GM15510 (cell line): ENCODE data around the gene CMYA5.

Source experiments
- POLR2A ChIP-seq: IDR thresholded peaks from 3 replicates; pipeline ENCODE4 v1.6.1; 2011; ENCODE audit warnings: borderline replicate concordance; ENCODE audit not compliant: insufficient read length; ENCODE audit errors: extremely low read depth

The CMYA5 gene

DNA sequence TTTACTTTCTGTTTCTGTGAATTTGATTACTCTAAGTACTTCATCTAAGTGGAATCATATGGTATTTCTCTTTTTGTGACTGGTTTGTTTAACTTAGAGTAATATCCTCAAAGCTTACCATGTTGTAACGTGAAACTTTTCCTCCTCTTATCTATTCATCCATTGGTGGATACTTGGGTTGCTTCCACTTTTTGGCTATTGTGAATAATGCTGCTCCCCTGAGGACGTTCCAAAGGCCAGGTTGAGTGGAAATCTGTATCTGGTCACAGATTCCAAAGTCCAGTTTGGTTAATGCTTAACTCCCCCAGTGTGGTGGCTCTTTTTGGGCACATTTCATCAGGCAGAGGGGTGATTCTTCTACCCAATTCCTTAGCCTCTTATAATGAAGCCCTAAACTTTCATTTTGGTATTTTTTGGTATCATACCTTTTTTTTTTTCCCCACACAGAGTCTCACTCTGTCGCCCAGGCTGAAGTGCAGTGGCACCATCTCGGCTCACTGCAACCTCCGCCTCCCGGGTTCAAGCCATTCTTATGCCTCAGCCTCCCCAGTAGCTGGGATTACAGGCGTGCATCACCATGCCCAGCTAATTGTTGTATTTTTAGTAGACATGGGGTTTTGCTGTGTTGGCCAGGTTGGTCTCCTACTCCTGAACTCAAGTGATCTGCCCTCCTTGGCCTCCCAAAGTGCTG is 65.4 kb downstream of the CMYA5 start:
- no peak for TF ChIP-seq POLR2A

DNA sequence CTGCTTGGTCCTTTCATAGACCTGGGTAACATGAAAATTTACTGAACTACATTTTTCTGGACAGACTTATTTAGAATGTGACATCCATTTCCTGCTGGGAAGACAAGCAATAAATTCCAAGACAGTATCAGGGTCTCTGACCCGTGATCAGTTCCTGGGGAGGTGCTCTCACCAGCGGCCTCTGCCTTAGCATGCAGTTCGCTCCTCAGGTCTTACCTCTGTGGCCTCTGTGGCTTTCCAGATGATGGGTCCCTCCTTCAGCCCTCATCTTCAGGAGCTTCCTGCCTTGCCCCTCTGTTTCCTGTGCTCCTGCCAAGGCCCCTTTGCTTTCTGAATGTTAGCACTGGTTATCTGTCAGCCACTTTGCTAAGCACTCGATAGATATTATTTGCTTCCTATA is 66.4 kb downstream of the CMYA5 start:
- no peak for TF ChIP-seq POLR2A

DNA sequence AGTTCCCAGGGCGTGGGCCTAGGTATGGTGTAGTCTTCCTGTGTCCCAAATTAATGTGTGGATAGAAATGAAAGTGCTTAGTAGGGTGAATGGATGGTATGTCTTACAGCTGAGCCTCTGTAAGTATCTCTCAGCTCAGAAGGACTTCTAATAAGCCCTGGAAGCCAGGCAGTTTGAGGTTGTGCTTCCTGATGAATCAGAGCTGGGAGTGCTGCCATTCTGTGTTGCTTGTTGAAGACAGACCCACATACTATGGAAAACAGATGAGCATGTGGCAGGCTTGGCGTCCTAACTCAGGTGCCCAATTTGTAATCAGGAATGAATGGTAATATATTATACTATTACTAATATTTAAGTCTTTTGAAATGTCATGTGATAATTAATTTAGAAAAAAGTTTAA is 69.8 kb downstream of the CMYA5 start:
- TF ChIP-seq POLR2A: no peak

DNA sequence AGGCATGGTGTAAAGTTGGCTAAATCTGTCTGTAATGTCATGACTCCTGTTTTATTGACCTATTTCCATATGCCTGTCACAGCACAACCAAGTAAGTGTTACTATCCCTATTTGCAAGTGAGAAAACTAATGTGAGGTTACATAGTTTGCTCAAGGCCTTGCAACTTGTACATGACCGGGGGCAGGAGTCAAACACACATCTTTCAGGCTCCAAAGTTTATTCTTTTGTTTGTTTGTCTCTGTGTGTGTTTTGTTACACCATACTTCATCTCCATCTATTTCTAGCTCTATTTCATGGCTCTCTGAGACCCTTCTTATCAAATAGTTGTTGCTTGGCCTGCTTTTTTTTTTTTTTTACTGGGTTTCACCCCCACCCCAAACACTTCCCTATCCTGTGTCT is 70.2 kb downstream of the CMYA5 start:
- no peak for TF ChIP-seq POLR2A

DNA sequence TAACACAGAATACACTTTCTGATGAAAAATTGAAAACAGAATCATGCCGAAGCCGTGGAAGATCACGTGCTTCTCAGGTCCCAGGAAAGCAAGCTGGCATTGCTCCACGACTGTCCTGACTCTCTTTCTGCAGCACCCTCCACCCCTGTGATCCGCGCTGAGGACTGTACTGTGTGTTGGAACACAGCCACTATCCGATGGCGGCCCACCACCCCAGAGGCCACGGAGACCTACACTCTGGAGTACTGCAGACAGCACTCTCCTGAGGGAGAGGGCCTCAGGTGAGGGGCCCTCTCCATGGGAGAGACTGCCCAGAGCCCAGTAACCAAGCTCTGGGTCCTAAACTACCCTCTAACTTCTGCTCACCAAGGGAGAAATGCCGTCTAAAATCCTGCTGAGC is 73.3 kb downstream of the CMYA5 start:
- TF ChIP-seq POLR2A: no peak

DNA sequence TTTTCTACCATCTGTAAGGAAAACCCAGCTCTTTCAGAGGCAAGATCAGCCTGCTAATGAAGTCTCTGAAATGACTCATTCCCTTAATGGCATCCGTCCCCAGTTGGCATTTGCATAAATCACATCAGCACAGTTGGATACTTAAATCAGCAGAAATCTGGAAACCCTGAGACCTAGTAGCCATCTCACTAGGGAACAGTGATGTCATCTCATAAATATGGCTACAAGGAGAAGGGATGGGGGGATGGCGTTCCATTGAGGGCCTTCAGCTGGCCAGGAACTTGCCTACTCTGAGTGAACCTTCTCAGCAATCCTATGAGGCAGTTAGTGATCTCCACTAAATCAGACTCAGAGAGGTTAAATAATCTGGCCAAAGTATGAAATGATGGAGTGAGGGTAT is 81.8 kb downstream of the CMYA5 start:
- TF ChIP-seq POLR2A: no peak

DNA sequence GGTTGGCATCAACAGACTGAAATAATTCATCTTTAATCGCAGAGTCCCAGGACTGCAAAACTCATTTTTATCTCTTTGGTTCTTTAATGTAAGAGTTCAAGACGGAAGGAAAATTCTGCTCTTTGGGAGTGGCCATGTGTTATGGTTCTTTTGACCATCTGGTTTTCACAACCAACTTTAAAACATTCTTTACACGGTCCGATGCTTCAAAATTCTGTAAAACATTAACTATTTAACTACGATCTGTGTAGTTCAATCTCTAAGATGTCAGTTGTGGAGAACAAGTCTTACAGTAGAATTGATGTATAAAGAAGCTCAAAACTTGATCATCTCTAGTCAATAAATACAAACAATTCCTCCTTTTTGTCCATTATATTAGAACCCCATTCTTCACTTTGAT is 83.0 kb downstream of the CMYA5 start:
- TF ChIP-seq POLR2A: no peak

DNA sequence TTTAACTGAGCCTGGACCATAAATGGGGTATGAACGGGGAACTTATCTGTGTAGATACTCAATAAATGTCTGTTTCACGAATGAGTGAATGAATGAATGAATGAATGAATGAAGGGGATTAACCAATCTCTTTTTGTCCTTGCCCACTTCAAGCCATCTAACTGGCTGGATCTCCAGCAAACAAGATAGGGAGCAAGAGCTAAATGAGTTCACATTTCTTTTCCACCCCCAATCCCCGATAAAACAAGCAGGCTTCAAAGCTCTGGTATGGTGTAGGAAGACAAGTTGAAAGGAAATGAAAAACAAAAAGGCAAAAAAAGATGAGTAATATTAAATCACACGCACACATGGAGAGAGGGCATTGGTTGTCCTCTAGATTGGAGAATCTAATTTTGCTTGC is 84.0 kb downstream of the CMYA5 start:
- TF ChIP-seq POLR2A: no peak

DNA sequence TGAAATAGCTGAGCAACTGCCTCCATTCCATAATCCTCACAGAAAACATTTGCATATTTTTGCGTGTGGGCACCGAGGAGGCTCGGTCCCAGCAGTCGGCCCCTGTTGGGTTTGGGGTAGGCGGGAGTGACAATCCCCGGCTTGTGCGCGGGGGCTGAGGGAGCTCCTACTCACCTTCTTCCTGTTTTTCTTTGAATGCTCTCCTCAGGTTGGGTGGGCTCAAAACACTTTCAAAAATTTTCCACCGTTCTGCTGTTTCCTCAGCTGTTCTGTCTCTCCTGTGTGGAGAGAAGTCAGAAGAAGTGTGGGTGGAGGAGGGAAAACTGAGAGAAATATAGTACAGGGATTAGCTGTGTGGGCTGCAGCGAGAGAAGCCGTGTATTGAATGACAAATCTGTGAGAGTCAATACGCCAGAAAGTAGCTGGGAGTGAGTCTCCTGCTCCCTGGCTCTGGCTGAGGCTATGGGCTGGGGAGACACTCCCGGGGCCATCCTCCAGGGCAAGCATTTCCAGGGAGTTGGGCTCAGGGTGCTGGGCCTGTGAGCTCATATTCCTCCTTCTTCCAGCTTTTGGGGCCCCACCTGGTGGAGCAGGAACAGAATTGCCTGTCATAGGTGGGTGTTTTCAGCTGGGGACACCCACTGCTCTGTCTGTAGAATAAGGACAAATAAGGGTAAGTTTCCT is 84.7 kb downstream of the CMYA5 start:
- no peak for TF ChIP-seq POLR2A

DNA sequence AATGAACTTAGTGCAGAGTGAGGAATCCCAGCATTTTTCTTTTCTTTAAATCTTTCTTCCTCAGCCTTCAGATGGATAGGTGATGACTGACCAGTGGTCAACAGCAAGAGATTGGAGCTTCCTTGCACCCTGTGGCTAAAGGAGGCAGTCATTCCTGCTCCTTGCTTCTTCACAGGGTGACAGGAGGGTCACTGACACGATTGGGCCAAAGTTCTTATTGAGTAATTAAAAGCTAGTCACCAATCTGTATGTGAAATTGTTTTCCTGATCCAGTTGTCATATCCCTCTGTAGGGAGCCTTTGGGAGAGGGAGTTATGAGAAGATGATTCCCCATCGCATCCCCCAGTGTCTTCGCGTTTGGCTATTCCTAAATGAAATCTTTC is 85.2 kb downstream of the CMYA5 start:
- no peak for TF ChIP-seq POLR2A

- no peak for TF ChIP-seq POLR2A
These were observed 96.3 kb downstream of the CMYA5 start for GRCh38 chr5:79785983-79786382.

GRCh38 chr5:79787448-79787847 is 97.8 kb downstream of the CMYA5 start:
- TF ChIP-seq POLR2A: no peak

DNA sequence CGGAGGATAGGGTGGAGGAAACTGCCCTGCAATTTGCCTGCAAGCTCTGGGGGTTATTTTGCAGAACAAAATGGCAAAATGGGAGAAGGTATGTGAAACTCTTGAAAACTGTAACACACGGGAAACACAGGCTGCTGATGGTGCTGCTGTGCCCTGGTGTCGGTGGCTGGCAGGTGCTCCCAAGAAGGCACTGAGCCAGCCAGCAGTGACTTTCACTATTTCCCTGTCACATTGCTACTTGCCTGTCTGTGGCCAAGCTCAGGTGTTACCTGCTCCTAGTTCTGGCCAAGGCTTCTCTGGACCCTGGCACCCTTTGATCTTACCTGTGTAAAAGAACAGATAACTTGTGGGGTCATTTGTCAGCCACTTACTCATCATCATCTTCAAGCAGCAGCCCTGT is 102.2 kb downstream of the CMYA5 start:
- TF ChIP-seq POLR2A: no peak

DNA sequence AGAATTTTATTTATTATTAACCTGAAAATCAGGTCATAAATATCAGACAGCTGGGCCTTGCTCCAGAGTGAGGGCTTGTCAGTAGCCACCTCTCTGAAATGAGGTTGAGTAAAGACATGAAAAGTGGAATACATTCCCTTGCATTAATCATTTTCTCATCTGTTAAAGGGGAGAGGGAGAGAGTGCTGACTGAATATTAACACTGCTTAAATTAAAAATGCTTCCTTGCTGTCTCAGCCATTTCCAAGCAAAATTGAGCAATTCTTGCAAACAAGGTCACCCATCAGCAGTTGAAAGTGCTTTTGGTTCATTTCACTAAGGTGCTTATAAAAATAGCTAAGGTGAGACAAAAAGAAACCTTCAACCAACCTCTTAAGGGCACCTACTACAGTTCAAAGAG is 102.8 kb downstream of the CMYA5 start:
- TF ChIP-seq POLR2A: no peak

DNA sequence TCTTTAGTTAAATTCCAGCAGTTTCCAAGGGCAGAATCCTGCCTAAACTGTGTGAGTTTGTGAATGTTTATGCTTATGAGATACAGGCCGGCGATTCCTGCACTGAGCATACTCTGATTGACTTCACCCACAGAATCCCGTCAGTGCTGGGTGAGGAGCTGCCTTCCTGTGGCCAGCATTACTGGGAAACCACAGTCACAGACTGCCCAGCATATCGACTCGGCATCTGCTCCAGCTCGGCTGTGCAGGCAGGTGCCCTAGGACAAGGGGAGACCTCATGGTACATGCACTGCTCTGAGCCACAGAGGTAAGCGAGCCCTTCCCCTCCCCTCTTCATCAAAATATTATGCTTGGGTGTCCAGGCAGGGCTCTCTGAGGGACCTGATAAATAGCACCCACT is 103.7 kb downstream of the CMYA5 start:
- TF ChIP-seq POLR2A: no peak

GRCh38 chr5:79793722-79794121 is 104.1 kb downstream of the CMYA5 start:
- TF ChIP-seq POLR2A: no peak

DNA sequence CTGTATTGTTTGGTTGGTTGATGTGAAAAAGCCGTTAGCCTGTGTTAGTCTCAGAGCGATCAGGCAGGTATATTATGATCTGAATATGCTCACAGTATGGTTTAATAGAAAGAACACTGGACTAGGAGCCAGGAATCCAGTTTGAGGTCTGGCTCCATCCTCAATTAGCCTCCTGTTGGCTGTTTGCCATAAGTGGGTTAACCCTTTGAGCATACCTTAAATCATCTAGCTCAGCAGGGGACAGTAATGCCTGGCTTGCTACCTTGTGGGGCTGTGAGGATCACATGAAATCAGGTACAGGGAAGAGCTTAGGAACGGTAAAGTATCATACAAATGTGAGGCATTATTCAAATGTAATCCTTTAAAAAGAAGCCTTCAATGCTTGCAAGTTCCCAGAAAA is 104.7 kb downstream of the CMYA5 start:
- no peak for TF ChIP-seq POLR2A

DNA sequence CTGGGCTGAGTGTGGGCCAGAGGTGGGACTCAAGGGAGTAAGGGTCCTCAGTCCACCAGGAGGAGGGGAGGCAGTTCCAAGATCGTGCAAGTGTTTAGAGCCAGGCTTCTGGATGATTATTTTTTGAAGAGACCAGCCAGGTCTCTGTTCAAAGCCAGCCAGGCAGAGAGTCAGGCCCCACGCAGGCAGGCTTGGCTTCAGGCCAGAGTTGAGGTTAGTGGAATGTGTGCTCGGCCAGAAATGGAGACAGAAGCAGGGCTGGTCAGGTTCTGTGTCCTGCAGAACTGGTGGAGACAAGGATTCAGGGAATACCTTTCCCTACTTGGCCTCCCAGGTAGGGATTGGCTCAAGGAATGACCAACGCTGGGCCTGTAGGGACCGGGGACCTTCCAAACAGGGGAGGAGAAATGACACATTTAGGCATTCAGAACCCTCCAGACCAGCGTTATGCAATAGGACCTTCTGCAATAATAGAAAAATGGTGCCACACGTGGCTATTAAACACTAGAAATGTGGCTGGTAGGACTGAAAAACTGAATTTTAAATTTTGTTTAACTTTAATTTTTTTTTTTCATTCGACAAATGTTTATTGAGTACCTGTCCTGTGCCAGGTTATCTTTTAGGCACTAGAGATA is 106.2 kb downstream of the CMYA5 start:
- TF ChIP-seq POLR2A: no peak
